GM06990 (cell line): ENCODE results near the gene TRAF3.

ENCODE experiments used
- DNase-seq: peaks from one replicate; pipeline ENCODE4 v3.0.0-alpha.2; 2011; ENCODE audit not compliant: insufficient read length; ENCODE audit errors: extremely low read depth
- H3K27me3 ChIP-seq: replicated peaks from 2 replicates; pipeline ENCODE4 v1.6.0; 2011; ENCODE audit warnings: low read length; ENCODE audit not compliant: control insufficient read depth, insufficient read depth
- H3K36me3 ChIP-seq: 2 replicates; pipeline ENCODE4 v1.5.1; 2011; ENCODE audit warnings: low read length; ENCODE audit not compliant: control insufficient read depth, insufficient read depth
- H3K4me3 ChIP-seq: replicated peaks from 2 replicates; pipeline ENCODE4 v1.5.1; 2011; ENCODE audit warnings: low read depth, mild to moderate bottlenecking, control low read depth, low read length
- CTCF ChIP-seq: IDR thresholded peaks from 2 replicates; pipeline ENCODE4 v1.5.1; 2011; ENCODE audit warnings: low read length, control low read depth, mild to moderate bottlenecking, inconsistent platforms; ENCODE audit not compliant: insufficient read depth, poor library complexity, severe bottlenecking

TRAF3 gene

DNA sequence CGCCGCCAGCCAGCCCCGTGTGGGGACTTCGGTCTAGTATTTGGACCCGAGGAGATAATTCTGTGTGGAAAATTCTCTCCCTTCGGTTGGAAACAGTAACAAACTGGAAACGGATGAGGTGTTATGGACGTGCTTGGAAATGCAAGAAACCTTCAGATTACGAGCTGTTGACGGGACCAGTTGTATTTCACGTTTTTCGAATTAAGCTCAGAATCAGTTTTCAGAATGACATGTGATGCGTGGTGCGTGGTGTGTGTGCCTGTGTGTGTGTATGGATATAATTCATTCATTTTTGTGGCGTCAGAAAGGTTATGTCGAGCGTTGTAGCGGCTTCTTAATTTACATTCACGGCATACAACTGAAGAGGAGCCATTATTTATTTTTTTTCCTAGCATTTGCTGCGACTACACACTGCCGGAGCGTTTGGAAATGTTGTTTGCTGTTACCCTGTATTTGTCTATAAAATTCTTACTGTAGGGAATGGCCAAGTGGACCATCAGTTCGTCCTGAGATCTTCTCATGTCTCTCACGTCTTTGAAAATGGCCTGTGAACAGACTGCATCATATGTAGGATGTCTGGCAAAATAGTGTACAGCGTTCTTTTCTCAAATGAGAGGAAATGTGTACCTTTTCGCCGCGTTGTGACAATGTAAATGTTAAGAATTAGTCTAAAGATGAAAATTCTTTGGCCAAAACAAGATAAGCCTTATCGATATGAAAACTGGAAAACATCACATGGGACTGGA, 1.3 kb downstream of the TRAF3 start:
- Histone ChIP-seq H3K36me3 (no peaks in the 10 kb centered on the region; the same call in 1 of the 2 replicates), H3K27me3 (no peaks in the 10 kb centered on the region), H3K4me3 (peak overlapping the region; percentile 70)
- no peak for TF ChIP-seq CTCF
- DNase-seq: no peak

DNA sequence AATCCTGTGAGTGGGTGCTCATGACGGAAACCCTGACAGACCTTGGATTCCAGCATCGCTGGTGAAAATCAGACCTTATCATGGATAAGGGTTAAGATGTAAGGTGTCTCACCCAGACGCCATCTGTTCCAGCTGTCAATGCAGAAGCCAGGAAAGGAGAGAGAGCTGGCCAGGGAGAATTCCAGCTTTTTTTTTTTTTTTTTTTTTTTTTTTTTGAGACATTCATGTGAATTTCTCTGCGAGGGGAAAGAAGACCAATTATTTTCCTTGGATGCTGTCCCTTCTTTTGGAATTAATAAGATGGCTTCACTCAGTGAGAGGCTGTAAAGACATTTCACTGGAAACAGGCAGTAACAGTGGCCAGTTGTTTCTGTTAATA, 1.8 kb downstream of the TRAF3 start:
- no peaks in the 10 kb centered on the region for H3K27me3 ChIP-seq
- no peaks in the 10 kb centered on the region; the same call in 1 of the 2 replicates for H3K36me3 ChIP-seq
- no peak for DNase-seq
- H3K4me3 ChIP-seq: peak overlapping the region; percentile 70
- TF ChIP-seq CTCF: no peak

DNA sequence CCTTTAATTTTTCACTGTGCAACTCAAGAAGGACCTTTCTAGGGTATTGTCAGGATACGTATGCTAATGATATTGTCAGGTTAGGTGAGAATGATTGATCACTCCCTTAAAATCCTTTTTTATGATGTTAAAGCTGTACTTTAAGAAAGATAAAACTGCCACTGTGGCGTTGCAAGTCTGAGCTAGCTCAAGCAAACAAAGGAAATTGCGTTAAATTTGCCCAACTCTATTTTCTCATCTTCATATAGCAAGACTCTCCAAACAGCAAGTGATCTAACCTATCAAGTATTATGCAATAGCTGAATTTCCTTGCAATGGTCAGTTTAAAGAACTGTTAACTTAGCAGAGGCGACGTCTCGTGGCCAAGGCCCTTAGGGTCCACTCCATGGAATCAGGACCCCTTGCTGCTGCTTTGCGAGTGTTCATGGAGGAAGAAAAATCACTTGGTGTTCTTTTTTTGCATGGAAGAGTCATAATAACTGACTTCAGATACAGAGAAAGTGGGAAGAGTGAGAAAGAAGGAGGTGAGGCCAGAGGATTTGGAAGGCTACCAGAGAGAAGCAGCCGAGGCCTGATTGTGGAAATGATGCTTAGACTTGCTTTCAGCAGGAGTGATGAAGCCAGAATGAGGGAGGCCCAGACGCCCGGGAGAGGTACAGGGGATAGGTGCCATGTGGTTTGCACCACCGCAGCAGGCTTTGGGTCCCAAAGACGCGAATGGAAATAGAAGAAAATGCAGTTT, 2.5 kb downstream of the TRAF3 start:
- DNase-seq: no peak
- TF ChIP-seq CTCF: peak; percentile 16
- Histone ChIP-seq H3K4me3 (peak overlapping the region; percentile 70), H3K36me3 (no peaks in the 10 kb centered on the region; the same call in 1 of the 2 replicates), H3K27me3 (no peaks in the 10 kb centered on the region)

DNA sequence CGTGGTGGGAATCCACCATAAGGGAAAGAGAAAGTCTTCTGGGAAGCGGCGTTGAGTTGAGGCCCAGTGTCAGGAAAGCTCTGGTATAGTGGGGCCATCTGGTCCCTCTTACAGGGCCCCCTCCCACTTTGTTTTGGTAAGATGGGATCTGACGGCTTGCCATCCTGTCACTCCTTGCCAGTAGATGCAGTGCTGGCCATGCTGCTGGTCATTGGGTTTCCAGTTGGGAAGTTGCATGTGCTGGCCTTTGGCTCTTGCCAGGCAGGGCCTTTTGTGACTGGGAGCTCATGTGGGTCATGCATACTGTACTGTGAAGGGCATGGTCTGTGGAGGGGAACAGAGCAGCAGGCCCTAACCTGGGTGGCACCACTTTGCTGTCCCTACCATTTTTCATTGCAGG, 3.8 kb downstream of the TRAF3 start:
- H3K36me3 ChIP-seq: no peaks in the 10 kb centered on the region; the same call in 1 of the 2 replicates
- TF ChIP-seq CTCF: no peak
- H3K4me3 ChIP-seq: peak overlapping the region; percentile 70
- H3K27me3 ChIP-seq: no peaks in the 10 kb centered on the region
- DNase-seq: no peak

DNA sequence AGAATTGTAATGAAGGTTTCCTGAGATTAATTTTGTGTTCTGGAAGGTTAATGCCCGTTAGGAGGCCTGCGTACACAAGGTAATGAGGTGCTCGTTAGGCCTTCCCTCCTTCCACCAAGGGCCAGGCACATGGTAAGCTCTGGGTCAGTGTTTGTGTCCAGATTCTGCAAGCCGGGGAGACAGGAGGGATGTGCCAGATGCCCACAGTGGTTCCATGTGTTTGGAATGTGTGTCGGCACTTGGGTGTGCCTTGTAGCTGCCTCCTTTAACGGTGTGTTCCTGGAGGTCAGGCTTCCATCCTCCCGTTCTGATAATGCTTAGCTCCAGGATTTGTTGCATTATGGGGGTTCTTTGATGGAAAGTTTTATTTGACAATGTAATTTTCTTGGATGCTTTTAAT, 5.7 kb downstream of the TRAF3 start:
- Histone ChIP-seq H3K4me3 (peak overlapping the region; percentile 51), H3K36me3 (no peaks in the 10 kb centered on the region; the same call in 1 of the 2 replicates), H3K27me3 (no peaks in the 10 kb centered on the region)
- DNase-seq: no peak
- TF ChIP-seq CTCF: no peak
